GM21515 (cell line): ENCODE measurements around the gene LAIR2.

Source experiments
- ATAC-seq: cut with Tn5 transposase; IDR thresholded peaks from one replicate; pipeline ENCODE4 v1.9.1; 2021; ENCODE audit not compliant: unreplicated experiment

Gene LAIR2

DNA sequence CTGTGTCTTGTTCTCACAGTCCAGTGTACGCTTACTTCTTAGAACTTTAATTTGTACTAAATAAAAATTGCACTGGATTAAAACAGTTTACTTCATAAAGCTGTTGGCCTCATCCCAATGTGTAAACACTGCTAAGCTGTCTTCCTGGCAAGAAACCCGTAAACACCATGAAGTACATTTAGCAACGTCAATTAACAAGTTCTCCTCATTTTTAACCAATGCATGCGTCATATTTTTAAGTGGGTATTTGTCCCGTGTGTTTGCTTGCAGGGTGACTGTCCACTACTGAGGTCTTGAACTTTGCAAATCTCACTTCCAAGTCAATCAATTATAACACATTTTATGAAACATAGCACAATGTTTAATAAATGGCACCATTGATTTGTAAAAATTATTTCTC is 28.2 kb downstream of the LAIR2 start:
- ATAC-seq, result no peak

- no peak for ATAC-seq
Observed at GRCh38 chr19:54532528-54532927, 29.9 kb downstream of the LAIR2 start.

GRCh38 chr19:54533476-54533875 is 30.8 kb downstream of the LAIR2 start:
- ATAC-seq, result no peak

GRCh38 chr19:54534156-54534555 is 31.5 kb downstream of the LAIR2 start:
- ATAC-seq, result no peak

GRCh38 chr19:54535601-54536000 is 33.0 kb downstream of the LAIR2 start:
- ATAC-seq, result no peak

GRCh38 chr19:54536956-54537355 is 34.3 kb downstream of the LAIR2 start:
- no peak for ATAC-seq

DNA sequence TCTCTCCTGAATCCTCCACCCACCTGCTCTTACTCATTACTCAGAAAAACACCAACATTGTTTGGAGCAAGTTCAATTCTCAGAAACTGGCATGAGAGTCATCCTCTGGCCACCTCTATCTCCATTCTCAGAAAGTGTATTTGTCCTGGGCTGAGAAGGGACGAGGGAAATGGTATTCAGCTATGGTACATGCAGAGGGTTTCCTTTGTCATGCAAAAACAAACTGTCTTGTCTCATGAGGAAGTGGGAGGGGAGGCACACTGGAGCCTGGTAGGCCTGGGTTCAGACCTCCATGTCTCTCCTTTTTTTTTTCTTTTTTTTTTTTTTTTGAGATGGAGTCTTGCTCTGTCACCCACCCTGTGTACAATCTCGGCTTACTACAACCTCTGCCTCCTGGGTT is 39.1 kb downstream of the LAIR2 start:
- ATAC-seq, result no peak

GRCh38 chr19:54548806-54549205 is 46.2 kb downstream of the LAIR2 start:
- no peak for ATAC-seq

DNA sequence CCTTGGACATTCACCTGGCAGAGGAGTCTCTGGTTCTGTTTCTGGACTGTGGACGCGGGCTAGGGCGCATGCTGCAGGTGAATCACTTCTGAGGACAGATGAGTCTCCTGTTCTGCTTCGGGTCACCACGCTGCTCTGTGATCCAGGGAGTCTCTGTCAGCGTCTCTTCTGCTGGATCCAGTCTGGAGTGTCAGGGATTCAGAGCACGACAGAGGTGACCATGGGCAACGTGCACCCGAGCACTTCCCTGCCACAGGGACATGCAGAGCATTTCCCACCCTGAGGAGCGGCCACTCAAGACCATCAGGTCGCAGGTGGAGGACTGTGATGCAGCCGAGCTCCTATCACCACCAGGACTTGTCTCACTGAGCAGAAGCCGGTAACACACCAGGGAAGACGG is 46.6 kb downstream of the LAIR2 start:
- no peak for ATAC-seq

DNA sequence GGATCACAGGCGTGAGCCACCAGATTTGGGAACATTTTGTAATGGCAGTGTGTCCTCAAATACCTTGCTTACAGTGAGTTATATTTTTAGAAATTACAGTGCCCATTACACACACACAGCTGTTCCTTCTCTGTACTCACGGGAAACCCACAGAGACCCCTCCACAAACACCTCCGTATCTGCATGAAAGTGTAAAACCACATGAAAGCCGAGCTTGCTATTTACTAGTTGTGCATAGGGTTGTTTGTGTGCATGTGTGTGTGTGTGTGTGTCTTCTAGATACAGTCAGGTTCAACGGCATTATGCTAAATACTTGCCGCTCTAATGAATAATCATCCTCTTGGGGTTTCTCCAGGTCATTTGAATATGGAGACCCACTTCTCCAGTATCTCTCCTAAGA is 48.7 kb downstream of the LAIR2 start:
- no peak for ATAC-seq

DNA sequence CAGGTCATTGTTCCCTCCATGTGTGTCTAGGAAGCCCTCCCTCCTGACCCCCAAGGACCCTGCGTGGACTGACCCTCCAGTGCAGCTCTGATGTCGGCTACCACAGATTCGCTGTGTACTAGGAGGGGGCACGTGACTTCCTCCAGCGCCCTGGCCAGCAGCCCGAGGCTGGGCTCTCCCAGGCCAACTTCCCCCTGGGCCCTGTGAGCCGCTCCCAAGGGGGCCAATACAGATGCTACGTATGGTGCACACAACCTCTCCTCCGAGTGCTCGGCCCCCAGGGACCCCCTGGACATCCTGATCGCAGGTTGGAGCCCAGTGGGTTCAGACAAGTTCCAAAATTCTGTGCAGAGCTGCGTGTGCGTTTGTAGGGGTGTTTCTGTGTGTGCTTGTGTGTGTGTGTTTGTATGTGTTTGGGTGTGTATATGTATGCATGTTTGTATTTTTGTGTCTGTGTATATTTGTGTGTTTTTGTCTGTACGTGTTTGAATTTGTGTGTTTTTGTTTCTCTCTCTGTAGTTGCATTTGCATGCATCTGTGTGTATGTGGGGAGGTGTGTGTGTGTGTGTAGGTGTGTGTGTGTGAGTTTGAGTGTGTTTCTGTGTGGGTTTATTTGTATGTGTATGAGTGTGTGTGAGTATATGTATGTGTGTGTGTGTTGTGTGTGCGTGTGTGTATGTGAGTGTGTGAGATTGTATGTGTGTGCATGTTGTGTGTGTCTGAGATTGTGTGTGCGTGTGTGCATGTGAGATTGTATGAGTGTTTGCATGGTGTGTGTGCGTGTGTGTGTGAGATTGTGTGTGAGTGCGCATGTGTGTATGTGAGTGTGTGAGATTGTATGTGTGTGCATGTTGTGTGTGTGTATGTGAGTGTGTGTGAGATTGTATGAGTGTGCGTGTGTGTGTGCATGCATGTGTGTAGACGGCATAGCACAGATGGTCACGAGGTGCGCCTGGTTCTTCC is 49.6 kb downstream of the LAIR2 start:
- no peak for ATAC-seq

DNA sequence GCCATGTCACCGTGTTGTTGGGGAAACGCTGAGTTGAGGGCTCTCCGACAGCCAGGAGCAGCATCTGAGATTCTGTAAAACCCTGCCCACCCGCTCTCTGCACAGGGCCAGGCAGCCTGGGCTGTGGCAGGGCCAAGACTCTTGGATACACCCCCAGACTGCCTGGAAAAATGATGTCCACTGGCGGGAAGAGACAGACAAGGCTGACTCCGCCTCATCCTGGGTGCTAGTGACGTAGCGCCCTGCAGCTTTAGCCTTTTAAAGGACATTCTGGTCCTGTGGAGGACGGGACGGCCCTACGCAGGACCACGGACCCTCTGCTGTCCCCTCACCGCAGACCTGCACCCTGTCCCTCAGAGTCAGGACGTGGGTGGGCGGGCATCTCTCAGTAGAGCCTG is 50.3 kb downstream of the LAIR2 start:
- ATAC-seq, result no peak

DNA sequence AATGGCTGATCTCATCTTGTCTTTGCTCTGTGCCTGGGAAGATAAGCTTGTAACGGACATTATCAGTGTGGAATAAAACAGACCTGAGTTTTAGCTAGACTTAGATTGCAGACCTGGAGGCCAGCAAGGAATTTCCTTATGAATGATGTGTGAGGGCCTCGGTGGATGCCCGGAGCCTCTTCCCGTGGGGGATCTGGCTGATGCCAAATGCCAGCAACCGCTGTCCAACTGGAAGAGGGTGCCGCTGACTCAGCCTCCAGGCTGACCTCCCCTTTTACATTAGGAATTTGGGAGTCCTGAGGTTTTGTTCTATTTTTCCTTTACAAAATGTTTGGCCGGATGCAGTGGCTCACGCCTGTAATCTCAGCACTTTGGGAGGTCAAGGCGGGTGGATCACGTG is 51.4 kb downstream of the LAIR2 start:
- no peak for ATAC-seq

- ATAC-seq, result no peak
Observed at GRCh38 chr19:54554896-54555295, 52.3 kb downstream of the LAIR2 start.

DNA sequence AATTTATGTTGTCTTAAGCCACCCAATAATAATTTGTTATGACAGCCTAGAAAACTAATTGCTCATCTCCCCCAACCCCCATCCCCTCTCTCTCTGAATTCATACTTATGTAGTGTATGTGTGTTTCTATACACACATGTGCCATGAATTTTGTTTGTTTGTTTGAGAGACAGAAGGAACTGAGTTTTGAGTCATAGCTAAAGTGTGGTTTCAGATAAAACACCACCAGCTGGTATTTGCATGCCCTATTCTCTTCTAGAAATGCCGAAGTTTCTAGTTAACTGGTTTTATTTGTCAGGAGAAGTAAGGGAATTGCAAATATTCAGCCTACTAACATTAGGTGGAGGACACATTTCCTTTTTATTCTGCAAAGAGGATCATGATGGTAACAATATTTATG is 53.6 kb downstream of the LAIR2 start:
- ATAC-seq, result no peak

DNA sequence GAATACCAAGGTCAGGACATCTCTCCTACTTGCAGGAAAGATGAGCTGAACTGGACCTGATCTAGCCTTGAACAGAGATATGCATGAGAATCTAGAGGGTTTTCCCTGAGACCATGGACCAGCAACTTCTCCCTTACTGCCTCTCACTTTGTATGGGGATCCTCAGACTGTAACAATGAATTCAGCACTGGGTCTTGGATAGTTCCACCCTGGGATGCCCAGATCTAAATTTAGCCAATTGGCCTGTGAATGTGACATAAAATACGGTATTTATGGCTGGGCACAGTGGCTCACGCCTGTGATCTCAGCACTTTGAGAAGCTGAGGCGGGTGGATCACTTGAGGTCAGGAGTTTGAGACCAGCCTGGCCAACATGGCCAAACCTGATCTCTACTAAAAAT is 55.7 kb downstream of the LAIR2 start:
- no peak for ATAC-seq
